SK-N-SH treated with all-trans-retinoic acid at 6 μM for 48 hours (cell line): ENCODE results near the gene RGS19.

Source experiments
- ATAC-seq: fragments of 200-7000 bp; cut with Tn5 transposase; 3 replicates; pipeline ENCODE4 v1.9.1; 2020; ENCODE audit warnings: mild to moderate bottlenecking, moderate library complexity
- ARNTL ChIP-seq: fragments of 450-650 bp; formaldehyde crosslinking; IDR thresholded peaks from 2 replicates; pipeline ENCODE4 v1.5.0; 2020; ENCODE audit warnings: low read depth, mild to moderate bottlenecking, moderate library complexity, borderline replicate concordance
- BACH2 ChIP-seq: fragments of 250-450 bp; sonication (Bioruptor Pico); IDR thresholded peaks from 2 replicates; pipeline ENCODE4 v1.9.0; 2021; ENCODE audit warnings: mild to moderate bottlenecking, borderline replicate concordance
- CREB5 ChIP-seq: fragments of 250-450 bp; sonication (Bioruptor Pico); IDR thresholded peaks from 2 replicates; pipeline ENCODE4 v1.5.1; 2020; ENCODE audit warnings: low read depth, mild to moderate bottlenecking, moderate library complexity
- CSDC2 ChIP-seq: fragments of 250-450 bp; sonication (Bioruptor Pico); IDR thresholded peaks from 2 replicates; pipeline ENCODE4 v1.5.0; 2020; ENCODE audit warnings: mild to moderate bottlenecking, moderate library complexity
- CSRNP3 ChIP-seq: fragments of 250-450 bp; sonication (Bioruptor Pico); IDR thresholded peaks from 2 replicates; pipeline ENCODE4 v1.5.1; 2021; ENCODE audit warnings: mild to moderate bottlenecking, moderate library complexity
- ESRRG ChIP-seq: fragments of 250-450 bp; sonication (Bioruptor Pico); IDR thresholded peaks from 2 replicates; pipeline ENCODE4 v1.6.1; 2021; ENCODE audit warnings: mild to moderate bottlenecking
- ISL1 ChIP-seq: fragments of 250-450 bp; sonication (Bioruptor Pico); IDR thresholded peaks from 2 replicates; pipeline ENCODE4 v2.1.2; 2022; ENCODE audit warnings: mild to moderate bottlenecking, moderate library complexity
- OSR1 ChIP-seq: fragments of 250-450 bp; sonication (Bioruptor Pico); IDR thresholded peaks from 2 replicates; pipeline ENCODE4 v1.8.0; 2022; ENCODE audit warnings: moderate library complexity, mild to moderate bottlenecking, inconsistent platforms
- PPARA ChIP-seq: fragments of 250-450 bp; sonication (Bioruptor Pico); IDR thresholded peaks from 2 replicates; pipeline ENCODE4 v1.5.0; 2020; ENCODE audit warnings: mild to moderate bottlenecking, borderline replicate concordance
- RARB ChIP-seq: fragments of 250-450 bp; sonication (Bioruptor Pico); IDR thresholded peaks from 2 replicates; pipeline ENCODE4 v1.8.0; 2021; ENCODE audit warnings: mild to moderate bottlenecking, moderate library complexity
- SNAI2 ChIP-seq: fragments of 250-450 bp; sonication (Bioruptor Pico); IDR thresholded peaks from 2 replicates; pipeline ENCODE4 v1.5.0; 2020; ENCODE audit warnings: mild to moderate bottlenecking, moderate library complexity
- TOX ChIP-seq: fragments of 250-450 bp; sonication (Bioruptor Pico); IDR thresholded peaks from 2 replicates; pipeline ENCODE4 v1.8.0; 2021; ENCODE audit warnings: mild to moderate bottlenecking, moderate library complexity, borderline replicate concordance
- ZC3H10 ChIP-seq: fragments of 250-450 bp; sonication (Bioruptor Pico); IDR thresholded peaks from 2 replicates; pipeline ENCODE4 v1.5.1; 2021; ENCODE audit warnings: mild to moderate bottlenecking, moderate library complexity
- ZFP3 ChIP-seq: fragments of 250-450 bp; sonication (Bioruptor Pico); IDR thresholded peaks from 2 replicates; pipeline ENCODE4 v1.5.0; 2020; ENCODE audit warnings: mild to moderate bottlenecking, moderate library complexity
- ZFP30 ChIP-seq: fragments of 450-650 bp; formaldehyde crosslinking; IDR thresholded peaks from 2 replicates; pipeline ENCODE4 v1.5.0; 2022; ENCODE audit warnings: mild to moderate bottlenecking, moderate library complexity
- ZNF565 ChIP-seq: fragments of 450-650 bp; formaldehyde crosslinking; conservative IDR thresholded peaks from 2 replicates; pipeline ENCODE4 v1.5.0; 2020; ENCODE audit warnings: low read depth, mild to moderate bottlenecking, moderate library complexity
- ZNF70 ChIP-seq: fragments of 450-650 bp; formaldehyde crosslinking; IDR thresholded peaks from 2 replicates; pipeline ENCODE4 v1.5.0; 2020; ENCODE audit warnings: mild to moderate bottlenecking, moderate library complexity
- ZNF8 ChIP-seq: fragments of 450-650 bp; formaldehyde crosslinking; IDR thresholded peaks from 2 replicates; pipeline ENCODE4 v1.5.0; 2020; ENCODE audit warnings: mild to moderate bottlenecking, moderate library complexity
- TF ChIP-seq, protein P1 (sequence below): fragments of 250-450 bp; sonication (Bioruptor Pico); IDR thresholded peaks from 2 replicates; pipeline ENCODE4 v1.8.0; 2021; ENCODE audit warnings: low read depth, mild to moderate bottlenecking, moderate library complexity, borderline replicate concordance
- TF ChIP-seq, protein P2 (sequence below): fragments of 250-450 bp; sonication (Bioruptor Pico); IDR thresholded peaks from 2 replicates; pipeline ENCODE4 v1.8.0; 2020; ENCODE audit warnings: mild to moderate bottlenecking, moderate library complexity, borderline replicate concordance

Gene RGS19

DNA sequence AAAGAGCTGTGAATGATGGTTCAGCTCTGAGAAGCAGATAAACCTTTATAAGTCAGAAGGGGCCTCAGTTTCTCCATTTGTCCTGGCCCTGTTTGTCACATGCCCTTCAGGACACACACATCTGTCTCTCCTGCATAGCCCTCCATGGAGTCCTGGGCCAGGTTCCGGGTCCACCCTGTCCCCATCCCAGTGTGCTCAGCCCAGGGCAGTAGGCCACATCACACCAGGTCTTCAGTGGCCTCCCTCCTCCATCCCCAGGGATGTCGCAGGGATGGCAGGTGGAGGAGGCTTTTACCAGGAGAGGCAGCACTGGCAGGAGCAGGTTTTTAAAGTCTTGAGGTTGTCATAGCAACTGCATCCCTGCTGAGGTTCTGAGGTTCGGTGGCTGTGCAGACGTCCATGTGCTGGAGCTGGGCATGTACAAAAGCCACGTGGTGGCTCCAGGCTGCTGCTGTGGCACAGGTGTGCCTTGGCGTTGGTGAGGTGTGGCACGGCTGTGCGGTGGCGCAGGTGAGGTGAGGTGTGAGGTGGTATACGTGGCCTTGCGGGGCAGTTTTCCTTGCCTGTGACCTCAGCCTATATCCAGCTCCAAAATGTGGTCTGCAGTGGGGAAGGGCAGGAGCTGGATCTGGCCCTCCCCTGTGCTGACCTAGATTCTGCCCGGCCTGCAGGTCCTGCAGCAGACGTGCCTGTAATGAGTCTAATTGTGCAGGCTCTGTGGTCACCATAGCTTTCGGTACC is 36.0 kb upstream of the RGS19 start:
- TF ChIP-seq ISL1 (CRISPR knock-in tag) (no peak), BACH2 (CRISPR knock-in tag) (no peak), ZNF70 (CRISPR knock-in tag) (no peak)
- ATAC-seq, result no peak

DNA sequence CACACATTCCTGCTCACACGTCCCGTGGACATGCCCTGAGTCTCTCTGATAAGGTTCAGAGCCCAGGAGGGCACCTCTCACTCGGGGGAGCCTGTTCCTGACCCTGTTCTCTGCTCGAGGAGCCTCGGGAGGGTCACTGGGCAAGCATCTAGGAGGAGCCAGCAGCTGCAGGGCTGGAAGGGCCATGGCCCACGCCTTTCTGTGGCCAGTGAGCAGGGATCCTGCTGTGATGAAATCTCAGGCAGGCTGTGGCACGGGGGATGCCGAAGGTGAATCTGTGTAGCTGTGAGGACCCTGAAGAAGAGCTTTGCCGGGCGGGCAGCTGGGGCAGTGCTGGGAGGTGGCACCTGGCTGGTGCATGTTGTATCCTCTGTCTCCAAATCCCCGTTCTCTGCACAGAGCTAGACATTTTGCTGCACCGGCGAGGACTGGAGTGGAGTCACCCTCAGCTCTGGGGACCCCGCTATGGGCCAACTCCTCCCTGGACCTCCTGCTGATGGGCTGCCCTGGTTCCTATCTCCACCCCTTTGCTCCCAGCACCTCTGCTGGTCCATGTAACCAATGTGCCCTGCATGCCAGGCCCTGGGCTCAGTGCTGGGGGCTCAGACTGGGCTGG is 35.1 kb upstream of the RGS19 start:
- ATAC-seq, result no peak
- TF ChIP-seq ZNF565 (CRISPR knock-in tag), result no peak
- TF ChIP-seq CSRNP3 (CRISPR knock-in tag), result no peak
- no peak for TF ChIP-seq ESRRG (CRISPR knock-in tag)
- TF ChIP-seq ISL1 (CRISPR knock-in tag), result no peak
- no peak for TF ChIP-seq RARB (CRISPR knock-in tag)
- TF ChIP-seq TOX (CRISPR knock-in tag), result no peak
- no peak for TF ChIP-seq PPARA (CRISPR knock-in tag)
- TF ChIP-seq CSDC2, result no peak
- TF ChIP-seq SNAI2 (CRISPR knock-in tag), result no peak
- TF ChIP-seq, all 23 proteins: peak for 0

- TF ChIP-seq ZNF70 (CRISPR knock-in tag), result no peak
- TF ChIP-seq RARB (CRISPR knock-in tag), result no peak
- no peak for TF ChIP-seq TOX (CRISPR knock-in tag)
- TF ChIP-seq BACH2 (CRISPR knock-in tag), result no peak
- no peak for TF ChIP-seq ESRRG (CRISPR knock-in tag)
- no peak for TF ChIP-seq ARNTL
- TF ChIP-seq OSR1, result no peak
- no peak for TF ChIP-seq ZNF8 (CRISPR knock-in tag)
- no peak for TF ChIP-seq CSDC2
- TF ChIP-seq, protein P1, sequence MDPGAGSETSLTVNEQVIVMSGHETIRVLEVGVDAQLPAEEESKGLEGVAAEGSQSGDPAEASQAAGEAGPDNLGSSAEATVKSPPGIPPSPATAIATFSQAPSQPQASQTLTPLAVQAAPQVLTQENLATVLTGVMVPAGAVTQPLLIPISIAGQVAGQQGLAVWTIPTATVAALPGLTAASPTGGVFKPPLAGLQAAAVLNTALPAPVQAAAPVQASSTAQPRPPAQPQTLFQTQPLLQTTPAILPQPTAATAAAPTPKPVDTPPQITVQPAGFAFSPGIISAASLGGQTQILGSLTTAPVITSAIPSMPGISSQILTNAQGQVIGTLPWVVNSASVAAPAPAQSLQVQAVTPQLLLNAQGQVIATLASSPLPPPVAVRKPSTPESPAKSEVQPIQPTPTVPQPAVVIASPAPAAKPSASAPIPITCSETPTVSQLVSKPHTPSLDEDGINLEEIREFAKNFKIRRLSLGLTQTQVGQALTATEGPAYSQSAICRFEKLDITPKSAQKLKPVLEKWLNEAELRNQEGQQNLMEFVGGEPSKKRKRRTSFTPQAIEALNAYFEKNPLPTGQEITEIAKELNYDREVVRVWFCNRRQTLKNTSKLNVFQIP (CRISPR knock-in tag), result no peak
- no peak for TF ChIP-seq ZC3H10 (CRISPR knock-in tag)
- no peak for TF ChIP-seq SNAI2 (CRISPR knock-in tag)
- TF ChIP-seq, protein P2, sequence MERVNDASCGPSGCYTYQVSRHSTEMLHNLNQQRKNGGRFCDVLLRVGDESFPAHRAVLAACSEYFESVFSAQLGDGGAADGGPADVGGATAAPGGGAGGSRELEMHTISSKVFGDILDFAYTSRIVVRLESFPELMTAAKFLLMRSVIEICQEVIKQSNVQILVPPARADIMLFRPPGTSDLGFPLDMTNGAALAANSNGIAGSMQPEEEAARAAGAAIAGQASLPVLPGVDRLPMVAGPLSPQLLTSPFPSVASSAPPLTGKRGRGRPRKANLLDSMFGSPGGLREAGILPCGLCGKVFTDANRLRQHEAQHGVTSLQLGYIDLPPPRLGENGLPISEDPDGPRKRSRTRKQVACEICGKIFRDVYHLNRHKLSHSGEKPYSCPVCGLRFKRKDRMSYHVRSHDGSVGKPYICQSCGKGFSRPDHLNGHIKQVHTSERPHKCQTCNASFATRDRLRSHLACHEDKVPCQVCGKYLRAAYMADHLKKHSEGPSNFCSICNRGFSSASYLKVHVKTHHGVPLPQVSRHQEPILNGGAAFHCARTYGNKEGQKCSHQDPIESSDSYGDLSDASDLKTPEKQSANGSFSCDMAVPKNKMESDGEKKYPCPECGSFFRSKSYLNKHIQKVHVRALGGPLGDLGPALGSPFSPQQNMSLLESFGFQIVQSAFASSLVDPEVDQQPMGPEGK (CRISPR knock-in tag), result no peak
- TF ChIP-seq ZFP3, result no peak
- no peak for TF ChIP-seq CSRNP3 (CRISPR knock-in tag)
- TF ChIP-seq CREB5 (CRISPR knock-in tag), result no peak
- TF ChIP-seq ZNF565 (CRISPR knock-in tag), result no peak
- no peak for TF ChIP-seq ZFP30 (CRISPR knock-in tag)
- ATAC-seq, result no peak
Measured at GRCh38 chr20:64113796-64114355, 34.6 kb upstream of the RGS19 start.
